Amniotic epithelial cell (primary cell): ENCODE results near the gene SLC13A1.

Source experiments
- DNase-seq: peaks from one replicate; pipeline ENCODE4 v3.0.0-alpha.2; 2010; ENCODE audit warnings: low read depth

The SLC13A1 gene

GRCh38 chr7:123198111-123198510 is 1.7 kb downstream of the SLC13A1 start:
- DNase-seq: no peak

- no peak for DNase-seq
Measured at GRCh38 chr7:123193235-123193634, 6.5 kb downstream of the SLC13A1 start.

DNA sequence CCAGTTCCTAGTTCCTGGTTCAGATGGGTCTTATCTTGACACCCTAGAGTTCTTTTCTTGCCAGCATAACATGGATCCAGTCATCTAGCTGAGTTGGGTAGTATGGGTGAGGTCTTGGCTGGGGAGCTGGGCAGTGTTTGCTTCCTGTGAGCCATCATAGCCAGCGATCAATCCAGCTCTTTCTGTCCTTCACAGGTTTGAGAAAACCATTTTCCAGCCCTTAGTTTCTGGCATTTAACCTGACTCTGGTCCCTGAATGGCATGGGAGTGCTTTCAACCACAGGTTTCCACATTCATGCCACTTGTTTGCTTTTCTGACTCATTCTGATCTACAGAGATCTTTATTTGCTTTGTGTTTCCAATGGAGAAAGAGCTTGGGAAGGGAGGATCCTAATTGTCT is 8.6 kb downstream of the SLC13A1 start:
- DNase-seq: peak; percentile 14

GRCh38 chr7:123190109-123190831 is 9.5 kb downstream of the SLC13A1 start:
- DNase-seq: no peak

GRCh38 chr7:123185756-123186155 is 14.0 kb downstream of the SLC13A1 start:
- DNase-seq: no peak

GRCh38 chr7:123184271-123184670 is 15.5 kb downstream of the SLC13A1 start:
- peak; percentile 77 for DNase-seq

GRCh38 chr7:123183431-123183830 is 16.3 kb downstream of the SLC13A1 start:
- DNase-seq: no peak

- no peak for DNase-seq
Measured at GRCh38 chr7:123177442-123177841, 22.3 kb downstream of the SLC13A1 start.

- DNase-seq: no peak
Measured at GRCh38 chr7:123170333-123171246, 29.2 kb downstream of the SLC13A1 start.

DNA sequence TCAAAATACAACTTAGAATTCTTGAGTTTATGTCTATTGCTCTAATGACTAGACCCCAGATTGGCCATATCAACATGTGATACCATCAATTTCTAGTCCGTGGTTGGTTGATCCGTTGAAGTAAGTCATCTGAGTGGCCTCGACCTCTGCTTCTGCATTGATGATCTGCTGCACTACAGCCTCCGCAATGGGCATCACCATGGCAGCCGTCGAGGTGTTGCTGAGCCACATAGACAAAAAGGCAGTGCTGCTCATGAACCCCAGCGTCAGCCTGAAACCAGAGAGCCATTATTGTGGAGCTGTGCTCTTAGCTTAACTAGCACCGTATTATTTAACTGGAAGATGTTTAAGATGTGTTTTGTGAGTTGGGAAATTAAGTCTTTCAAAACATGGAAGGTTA is 30.7 kb downstream of the SLC13A1 start:
- DNase-seq: no peak

DNA sequence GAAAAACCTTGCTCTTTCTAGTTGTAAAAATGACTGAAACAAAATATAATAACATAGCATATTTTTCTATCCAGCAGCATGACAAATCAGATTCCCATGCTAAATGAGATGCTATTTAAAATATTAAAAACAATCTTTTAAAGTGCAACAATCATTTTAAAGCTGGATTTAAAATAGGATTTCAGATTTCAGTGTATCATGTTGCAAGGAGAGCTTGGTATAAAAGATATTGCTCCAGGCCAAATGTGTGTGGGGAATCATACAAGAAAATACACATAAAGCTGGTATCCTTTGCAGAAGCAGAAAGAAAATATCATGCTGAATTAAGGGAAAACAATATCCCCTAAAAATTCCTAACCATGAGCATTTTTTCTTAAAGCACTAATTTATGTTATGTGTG is 42.2 kb downstream of the SLC13A1 start:
- DNase-seq: no peak

DNA sequence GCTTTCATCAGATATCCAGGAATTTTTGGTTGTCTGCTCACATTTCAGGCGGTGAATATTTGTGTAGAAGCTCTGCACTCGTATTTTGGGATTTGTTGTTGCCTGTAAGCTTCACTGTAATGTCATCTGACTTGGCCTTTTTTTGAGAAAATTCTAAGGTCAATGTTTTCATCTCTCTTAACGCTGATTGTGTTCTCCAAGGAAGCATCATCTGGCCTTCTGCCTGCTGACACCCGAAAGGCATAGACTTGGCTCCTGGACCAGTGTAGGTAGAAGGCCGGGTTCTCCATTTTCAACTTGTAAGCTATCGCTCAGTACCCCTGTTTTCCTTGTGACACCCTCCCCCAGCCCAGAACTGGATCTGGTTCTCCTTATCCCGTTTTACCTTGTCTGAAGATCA is 44.2 kb downstream of the SLC13A1 start:
- no peak for DNase-seq

GRCh38 chr7:123154231-123154860 is 45.4 kb downstream of the SLC13A1 start:
- peak; percentile 86 for DNase-seq

- DNase-seq: no peak
Measured at GRCh38 chr7:123151443-123151842, 48.3 kb downstream of the SLC13A1 start.

DNA sequence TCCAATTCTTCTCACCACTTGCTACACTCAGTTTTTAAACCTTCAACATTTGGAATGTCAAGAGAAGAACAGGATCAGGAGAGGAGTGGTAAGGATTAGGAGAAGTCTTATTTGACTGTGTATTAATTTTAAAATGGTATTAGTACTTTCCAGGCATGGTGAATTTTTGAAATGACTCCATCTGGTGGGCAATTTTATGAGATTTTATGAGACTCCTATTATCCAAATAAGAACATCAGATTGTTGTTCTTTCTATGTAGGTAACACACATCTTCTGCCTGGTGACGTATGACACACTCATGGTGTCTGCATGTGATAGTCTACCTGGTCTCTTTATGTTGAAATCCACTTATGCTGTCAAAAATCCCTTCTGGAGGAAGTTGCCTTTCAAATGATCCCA is 51.0 kb downstream of the SLC13A1 start:
- DNase-seq: no peak

- DNase-seq: no peak
Measured at GRCh38 chr7:123143252-123144006, 56.3 kb downstream of the SLC13A1 start.

- no peak for DNase-seq
Measured at GRCh38 chr7:123140561-123140960, 59.2 kb downstream of the SLC13A1 start.

- DNase-seq: no peak
Measured at GRCh38 chr7:123135960-123136359, 63.8 kb downstream of the SLC13A1 start.

- DNase-seq: no peak
Measured at GRCh38 chr7:123133924-123134323, 65.8 kb downstream of the SLC13A1 start.

DNA sequence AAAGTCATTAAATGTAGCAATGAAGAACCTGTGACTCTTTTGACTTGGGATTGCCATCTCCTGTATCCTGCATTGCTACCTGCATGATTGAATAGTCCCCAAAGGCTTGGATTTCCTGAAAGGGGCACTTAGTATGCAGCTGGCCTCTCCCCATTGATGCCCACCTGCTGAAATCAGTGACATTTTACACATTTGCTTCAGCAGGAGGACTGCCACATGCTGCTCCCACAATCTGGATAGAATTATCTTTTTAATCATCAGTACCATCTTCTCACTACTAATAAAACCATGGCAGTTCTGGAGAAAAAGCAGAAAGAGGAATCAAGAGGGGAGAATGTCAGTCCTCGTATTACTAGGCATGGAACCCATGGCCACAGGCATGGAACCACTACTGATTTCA is 67.8 kb downstream of the SLC13A1 start:
- no peak for DNase-seq

DNA sequence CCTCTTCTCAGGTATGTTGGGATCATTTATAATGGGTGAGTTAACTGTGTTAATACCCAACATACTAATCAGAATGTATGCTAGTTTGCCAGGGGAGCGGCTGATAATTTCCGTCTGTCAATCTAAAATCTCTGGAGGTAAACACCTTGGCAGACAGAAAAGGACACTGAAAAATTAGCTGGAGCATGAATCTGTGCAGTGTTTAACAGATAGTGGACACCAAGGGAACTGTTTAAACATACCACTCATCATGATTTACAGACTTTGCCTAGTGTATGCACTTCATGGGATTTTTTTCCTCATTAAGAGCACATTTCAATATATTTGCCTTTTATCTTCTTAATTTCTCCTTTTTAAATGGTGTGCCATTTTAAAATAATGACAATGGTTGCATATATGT is 68.2 kb downstream of the SLC13A1 start:
- DNase-seq: no peak

- no peak for DNase-seq
Measured at GRCh38 chr7:123131140-123131539, 68.6 kb downstream of the SLC13A1 start.
